RWPE2 (cell line): ENCODE results near the gene TNP2.

ENCODE experiments used
- ATAC-seq: fragments of 200-7000 bp; cut with Tn5 transposase; 3 replicates; pipeline ENCODE4 v1.9.1; 2021; ENCODE audit warnings: low read depth
- DNase-seq: peaks from one replicate; pipeline ENCODE4 v3.0.0-alpha.2; 2020; ENCODE audit warnings: low spot score
- H3K27ac ChIP-seq: fragments of 450-650 bp; 2 replicates; pipeline ENCODE4 v1.5.1; 2017; ENCODE audit warnings: mild to moderate bottlenecking; ENCODE audit not compliant: poor library complexity, severe bottlenecking
- H3K27me3 ChIP-seq: fragments of 250-450 bp; sonication (Bioruptor Pico); 2 replicates; pipeline ENCODE4 v1.5.1; 2021; ENCODE audit warnings: mild to moderate bottlenecking, moderate library complexity; ENCODE audit not compliant: insufficient read depth, poor library complexity, severe bottlenecking
- H3K36me3 ChIP-seq: fragments of 250-450 bp; sonication (Bioruptor Pico); 2 replicates; pipeline ENCODE4 v1.5.1; 2020; ENCODE audit warnings: low read depth, mild to moderate bottlenecking, moderate library complexity
- H3K4me1 ChIP-seq: fragments of 250-450 bp; sonication (Bioruptor Pico); 2 replicates; pipeline ENCODE4 v1.5.1; 2021; ENCODE audit warnings: mild to moderate bottlenecking, moderate library complexity; ENCODE audit not compliant: insufficient read depth, poor library complexity, severe bottlenecking
- H3K4me3 ChIP-seq: fragments of 250-450 bp; sonication (Bioruptor Pico); 2 replicates; pipeline ENCODE4 v1.5.1; 2021; ENCODE audit warnings: mild to moderate bottlenecking, moderate library complexity; ENCODE audit not compliant: severe bottlenecking
- H3K9me3 ChIP-seq: fragments of 250-450 bp; sonication (Bioruptor Pico); 2 replicates; pipeline ENCODE4 v1.5.1; 2021; ENCODE audit warnings: mild to moderate bottlenecking, moderate library complexity; ENCODE audit not compliant: severe bottlenecking
- TF ChIP-seq, protein P1 (sequence below): fragments of 450-650 bp; IDR thresholded peaks from one replicate; pipeline ENCODE4 v1.5.1; 2017; ENCODE audit warnings: mild to moderate bottlenecking, moderate library complexity; ENCODE audit not compliant: poor library complexity, severe bottlenecking

TNP2 gene

GRCh38 chr16:11250091-11250785, 18.9 kb downstream of the TNP2 start:
- DNase-seq = no peak
- no peaks in the 10 kb centered on the region for H3K36me3 ChIP-seq
- peak; percentile 51 for ATAC-seq
- H3K4me1 ChIP-seq = no peaks in the 10 kb centered on the region
- H3K27ac ChIP-seq = no peak overlapping the region
- TF ChIP-seq, protein P1, sequence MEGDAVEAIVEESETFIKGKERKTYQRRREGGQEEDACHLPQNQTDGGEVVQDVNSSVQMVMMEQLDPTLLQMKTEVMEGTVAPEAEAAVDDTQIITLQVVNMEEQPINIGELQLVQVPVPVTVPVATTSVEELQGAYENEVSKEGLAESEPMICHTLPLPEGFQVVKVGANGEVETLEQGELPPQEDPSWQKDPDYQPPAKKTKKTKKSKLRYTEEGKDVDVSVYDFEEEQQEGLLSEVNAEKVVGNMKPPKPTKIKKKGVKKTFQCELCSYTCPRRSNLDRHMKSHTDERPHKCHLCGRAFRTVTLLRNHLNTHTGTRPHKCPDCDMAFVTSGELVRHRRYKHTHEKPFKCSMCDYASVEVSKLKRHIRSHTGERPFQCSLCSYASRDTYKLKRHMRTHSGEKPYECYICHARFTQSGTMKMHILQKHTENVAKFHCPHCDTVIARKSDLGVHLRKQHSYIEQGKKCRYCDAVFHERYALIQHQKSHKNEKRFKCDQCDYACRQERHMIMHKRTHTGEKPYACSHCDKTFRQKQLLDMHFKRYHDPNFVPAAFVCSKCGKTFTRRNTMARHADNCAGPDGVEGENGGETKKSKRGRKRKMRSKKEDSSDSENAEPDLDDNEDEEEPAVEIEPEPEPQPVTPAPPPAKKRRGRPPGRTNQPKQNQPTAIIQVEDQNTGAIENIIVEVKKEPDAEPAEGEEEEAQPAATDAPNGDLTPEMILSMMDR = no peak
- H3K9me3 ChIP-seq = no peaks in the 10 kb centered on the region
- H3K4me3 ChIP-seq = no peak overlapping the region
- no peaks in the 10 kb centered on the region for H3K27me3 ChIP-seq

- no peaks in the 10 kb centered on the region for H3K27me3 ChIP-seq
- no peaks in the 10 kb centered on the region for H3K36me3 ChIP-seq
- H3K4me3 ChIP-seq = no peak overlapping the region
- TF ChIP-seq, protein P1 = no peak
- H3K4me1 ChIP-seq = no peaks in the 10 kb centered on the region
- H3K27ac ChIP-seq = no peak overlapping the region
- ATAC-seq = no peak
- no peaks in the 10 kb centered on the region for H3K9me3 ChIP-seq
- DNase-seq = no peak
Observed at GRCh38 chr16:11249233-11250061, 19.7 kb downstream of the TNP2 start.

DNA sequence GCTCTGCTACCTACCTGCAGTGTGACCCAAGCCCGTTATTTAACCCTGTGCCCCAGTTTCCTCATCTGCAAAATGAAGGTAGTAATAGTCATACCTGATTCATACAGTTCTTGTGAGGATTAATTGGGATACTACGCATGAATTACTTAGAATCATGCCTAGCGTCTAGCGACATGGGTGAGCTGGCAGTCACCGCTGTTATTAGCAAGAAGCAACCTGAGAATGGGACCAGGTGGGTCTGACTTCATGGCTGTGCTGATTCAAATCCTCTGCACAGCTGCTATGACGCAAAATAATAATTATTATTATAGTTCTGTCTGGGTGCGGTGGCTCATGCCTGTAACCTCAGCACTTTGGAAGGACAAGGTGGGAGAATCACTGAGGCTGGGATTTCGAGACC, 21.0 kb downstream of the TNP2 start:
- H3K4me3 ChIP-seq = no peak overlapping the region
- DNase-seq (no peak), ATAC-seq (peak; percentile 18; the same call in 1 of the 3 replicates)
- H3K4me1 ChIP-seq = no peaks in the 10 kb centered on the region
- H3K27me3 ChIP-seq = no peaks in the 10 kb centered on the region
- TF ChIP-seq, protein P1 = no peak
- H3K36me3 ChIP-seq = no peaks in the 10 kb centered on the region
- no peak overlapping the region for H3K27ac ChIP-seq
- H3K9me3 ChIP-seq = no peaks in the 10 kb centered on the region

DNA sequence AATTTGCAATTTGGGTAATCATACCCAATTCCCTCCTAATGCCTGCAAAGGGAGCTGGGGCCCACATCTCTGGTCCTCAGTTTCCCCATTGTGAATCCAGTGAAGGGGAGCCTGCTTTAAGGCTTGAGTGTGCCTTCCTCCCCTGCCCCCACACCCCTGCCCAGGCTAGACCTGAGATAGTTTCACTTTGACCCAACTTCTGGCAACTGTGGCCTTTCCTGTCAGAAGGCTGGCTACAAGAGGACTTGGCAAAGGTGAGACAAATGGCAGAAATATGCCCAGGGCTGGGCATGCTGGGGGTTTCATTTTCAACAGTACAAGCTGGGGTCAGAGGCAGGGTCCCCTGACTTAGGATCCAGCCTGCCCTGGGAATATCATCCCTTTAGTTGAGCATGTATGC, 23.1 kb downstream of the TNP2 start:
- DNase-seq (no peak), ATAC-seq (no peak)
- Histone ChIP-seq H3K27ac (no peak overlapping the region), H3K27me3 (no peaks in the 10 kb centered on the region), H3K36me3 (no peaks in the 10 kb centered on the region), H3K9me3 (no peaks in the 10 kb centered on the region), H3K4me1 (no peaks in the 10 kb centered on the region), H3K4me3 (no peak overlapping the region)
- TF ChIP-seq, protein P1 = no peak
